ENCODE results near the gene OR5I1. TPM values are rescaled to one million over a fixed set of nuclear protein-coding genes. Genes with fewer than 3 reads are reported as not detected.

OR5I1 gene
- total RNA-seq (2021; fragmentation: NEBNext Ultra II Directional; extraction: Animal tissue kit (Norgen Biotek cat#: 25700)) (not detected in 2 replicates), polyA plus RNA-seq (2011; rRNA removed) (not detected in 2 replicates), polyA minus RNA-seq (2011; rRNA and poly(A)+ RNA removed) (not detected in 2 replicates)
- not detected for polyA plus RNA-seq (2011; cell fraction: cytosol; rRNA removed)
- polyA plus RNA-seq (2011; cell fraction: nucleus; rRNA removed) = not detected
- not detected in 4 replicates for polyA plus RNA-seq (2012, experiment 1 of 2)
- not detected for polyA plus RNA-seq (2012, experiment 2 of 2)
- polyA plus RNA-seq (2013, experiment 1 of 2) = not detected
- polyA plus RNA-seq (2013, experiment 2 of 2) = not detected
- polyA minus RNA-seq (2011; cell fraction: cytosol; rRNA and poly(A)+ RNA removed) = not detected
- polyA minus RNA-seq (2011; cell fraction: nucleus; rRNA and poly(A)+ RNA removed) = not detected
- long read RNA-seq, experiment 1 = 0 reads
- long read RNA-seq, experiment 2 = 0 reads

- ChIA-PET POLR2A (ENCODE audit: partially characterized antibody) (no interaction called here), CTCF (ENCODE audit: partially characterized antibody) (no interaction called here)
- FAIRE-seq (no peak), DNase-seq (ENCODE audit: low read depth in 1 of 2, low spot score in 2 of 2) (no peak)
- Histone ChIP-seq H2BK20ac (ENCODE audit: low read length) (no peak within 1 kb of the TSS), H3K36me3 (ENCODE audit: control insufficient read depth in 2 of 4, insufficient read depth in 4 of 4, low read length in 3 of 4) (no peaks in the 10 kb centered on the region), H4K5ac (ENCODE audit: insufficient read length, low read depth, low read length) (no peak within 1 kb of the TSS), H2BK120ac (replicated peaks; ENCODE audit: low read depth, low read length) (no peak within 1 kb of the TSS), H3K4ac (replicated peaks; ENCODE audit: insufficient read length, low read depth, low read length) (no peak within 1 kb of the TSS), H4K8ac (ENCODE audit: extremely low read depth, insufficient read depth, low read length) (no peak within 1 kb of the TSS), H3K79me1 (ENCODE audit: low read depth, low read length) (no peaks in the 10 kb centered on the region), H3K4me2 (ENCODE audit: insufficient read depth in 1 of 2, low read depth in 2 of 2, low read length in 2 of 2) (no peak within 1 kb of the TSS), H3K9ac (replicated peaks in 1 of 4; ENCODE audit: extremely low read depth in 1 of 4, low read depth in 3 of 4, low read length in 3 of 4) (no peak within 1 kb of the TSS), H2BK5ac (ENCODE audit: low read depth, low read length) (no peak within 1 kb of the TSS), H3K18ac (ENCODE audit: extremely low read depth, low read length) (no peak within 1 kb of the TSS), H2BK12ac (ENCODE audit: low read depth, low read length) (no peak within 1 kb of the TSS), H4K20me1 (replicated peaks in 1 of 2; ENCODE audit: control insufficient read depth in 1 of 2, insufficient read depth in 2 of 2, low read length in 2 of 2) (no peaks in the 10 kb centered on the region), H3K56ac (replicated peaks; ENCODE audit: insufficient read length, low read depth, low read length) (no peak within 1 kb of the TSS), H2AFZ (ENCODE audit: low read length) (no peak within 1 kb of the TSS), H2BK15ac (ENCODE audit: low read length) (no peak within 1 kb of the TSS), H3K23me2 (ENCODE audit: low read depth, low read length) (no peaks in the 10 kb centered on the region), H3K27me3 (replicated peaks in 1 of 4; ENCODE audit: control insufficient read depth in 3 of 4, extremely low read depth in 1 of 4, insufficient read depth in 3 of 4, low read length in 3 of 4) (no peaks in the 10 kb centered on the region), H4K91ac (replicated peaks; ENCODE audit: insufficient read length, low read length) (no peak within 1 kb of the TSS), H3K14ac (ENCODE audit: insufficient read length) (no peak within 1 kb of the TSS), H3K9me3 (ENCODE audit: insufficient read depth in 2 of 2, low read depth in 1 of 2, low read length in 1 of 2) (no peaks in the 10 kb centered on the region; a peak in 1 of 4 replicates), H3K79me2 (ENCODE audit: control insufficient read depth in 1 of 2, insufficient read depth in 2 of 2, low read length in 2 of 2) (no peaks in the 10 kb centered on the region), H3K23ac (ENCODE audit: insufficient read length) (no peak within 1 kb of the TSS), H2AK5ac (ENCODE audit: low read depth, low read length) (no peak within 1 kb of the TSS), H3K4me1 (replicated peaks in 1 of 4; ENCODE audit: control insufficient read depth in 3 of 4, insufficient read depth in 4 of 4, low read length in 3 of 4) (no peaks in the 10 kb centered on the region), H3K4me3 (ENCODE audit: extremely low read depth in 1 of 4, insufficient read depth in 2 of 4, low read depth in 3 of 4, low read length in 4 of 4) (no peak within 1 kb of the TSS), H3K27ac (ENCODE audit: low read depth, low read length) (no peak within 1 kb of the TSS)
- WGBS, 2 experiments (ENCODE audit: extremely low coverage in 1 of 2, insufficient coverage in 1 of 2, insufficient read length in 1 of 2, insufficient replicate concordance in 2 of 2, low coverage in 1 of 2, low lambda C conversion rate in 2 of 2, missing lambda C conversion rate in 1 of 2) = 90% methylated on average over 2 of the region's 2 CpGs; no CpG with 5 or more reads in 1 of the 2 experiments
- TF ChIP-seq SIRT6 (IDR thresholded peaks at IDR 0.05; ENCODE audit: low read length) (no peak), SP4 (IDR thresholded peaks at IDR 0.05; ENCODE audit: low read length) (no peak), CHD1 (IDR thresholded peaks at IDR 0.05; ENCODE audit: low read depth, low read length) (no peak), CEBPB (IDR thresholded peaks at IDR 0.05; ENCODE audit: low read depth, low read length) (no peak), JUN (IDR thresholded peaks at IDR 0.05; ENCODE audit: low read depth, low read length) (no peak), BCL11A (IDR thresholded peaks at IDR 0.05; ENCODE audit: low read depth in 2 of 2, low read length in 2 of 2) (no peak)
Observed at GRCh38 chr11:55936300-55936699, at the start of gene OR5I1. TSS of gene OR5I1 (minus strand) at chr11:55936400. CDS start at chr11:55936400, 0 bp downstream.

Measured in H1 (cell line).